ENCODE measurements around the gene PARD3B. TPM values are rescaled to one million over a fixed set of nuclear protein-coding genes. Genes with fewer than 3 reads are reported as not detected.

Gene PARD3B
- total RNA-seq, 1 donor from 2014 or later: 23.8 TPM

GRCh38 chr2:204984518-204984917 lies 439.2 kb downstream of the PARD3B start:
- ATAC-seq (no peak), DNase-seq (no peak)
- Histone ChIP-seq H3K9me3 (no peaks in the 10 kb centered on the region), H3K27me3 (ENCODE audit: low read depth) (no peaks in the 10 kb centered on the region), H3K27ac (no peak overlapping the region), H3K4me1 (no peaks in the 10 kb centered on the region), H3K36me3 (no peaks in the 10 kb centered on the region), H3K4me3 (no peak overlapping the region)
- intact Hi-C loops (cut with DNase I): no loop called here
- TF ChIP-seq, protein P1, sequence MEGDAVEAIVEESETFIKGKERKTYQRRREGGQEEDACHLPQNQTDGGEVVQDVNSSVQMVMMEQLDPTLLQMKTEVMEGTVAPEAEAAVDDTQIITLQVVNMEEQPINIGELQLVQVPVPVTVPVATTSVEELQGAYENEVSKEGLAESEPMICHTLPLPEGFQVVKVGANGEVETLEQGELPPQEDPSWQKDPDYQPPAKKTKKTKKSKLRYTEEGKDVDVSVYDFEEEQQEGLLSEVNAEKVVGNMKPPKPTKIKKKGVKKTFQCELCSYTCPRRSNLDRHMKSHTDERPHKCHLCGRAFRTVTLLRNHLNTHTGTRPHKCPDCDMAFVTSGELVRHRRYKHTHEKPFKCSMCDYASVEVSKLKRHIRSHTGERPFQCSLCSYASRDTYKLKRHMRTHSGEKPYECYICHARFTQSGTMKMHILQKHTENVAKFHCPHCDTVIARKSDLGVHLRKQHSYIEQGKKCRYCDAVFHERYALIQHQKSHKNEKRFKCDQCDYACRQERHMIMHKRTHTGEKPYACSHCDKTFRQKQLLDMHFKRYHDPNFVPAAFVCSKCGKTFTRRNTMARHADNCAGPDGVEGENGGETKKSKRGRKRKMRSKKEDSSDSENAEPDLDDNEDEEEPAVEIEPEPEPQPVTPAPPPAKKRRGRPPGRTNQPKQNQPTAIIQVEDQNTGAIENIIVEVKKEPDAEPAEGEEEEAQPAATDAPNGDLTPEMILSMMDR (IDR thresholded peaks at IDR 0.05): no peak

DNA sequence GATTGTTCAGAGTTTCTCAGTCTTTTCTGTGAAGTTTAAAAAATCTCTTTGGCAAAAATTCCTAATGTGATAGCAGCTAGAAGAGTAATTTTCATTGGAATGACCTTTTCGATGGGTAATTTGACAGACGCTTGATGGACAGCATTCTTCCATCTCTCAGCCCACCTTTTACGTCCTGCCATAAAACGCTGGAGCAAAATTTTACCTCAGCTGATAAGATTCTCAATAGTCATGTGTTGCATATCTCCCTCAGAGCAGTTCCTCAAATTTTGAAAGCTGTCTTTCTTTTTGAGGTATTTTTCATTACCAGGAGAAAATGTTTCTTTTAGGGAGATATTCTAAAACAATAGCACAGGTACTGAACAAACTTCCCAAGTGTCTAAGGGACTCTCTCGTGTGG lies 441.4 kb downstream of the PARD3B start:
- Histone ChIP-seq H3K4me3 (no peak overlapping the region), H3K9me3 (no peaks in the 10 kb centered on the region), H3K36me3 (no peaks in the 10 kb centered on the region), H3K4me1 (no peaks in the 10 kb centered on the region), H3K27me3 (ENCODE audit: low read depth) (no peaks in the 10 kb centered on the region), H3K27ac (no peak overlapping the region)
- TF ChIP-seq, protein P1 (IDR thresholded peaks at IDR 0.05): no peak
- no peak for DNase-seq
- no peak for ATAC-seq
- intact Hi-C loops (cut with DNase I): no loop called here

DNA sequence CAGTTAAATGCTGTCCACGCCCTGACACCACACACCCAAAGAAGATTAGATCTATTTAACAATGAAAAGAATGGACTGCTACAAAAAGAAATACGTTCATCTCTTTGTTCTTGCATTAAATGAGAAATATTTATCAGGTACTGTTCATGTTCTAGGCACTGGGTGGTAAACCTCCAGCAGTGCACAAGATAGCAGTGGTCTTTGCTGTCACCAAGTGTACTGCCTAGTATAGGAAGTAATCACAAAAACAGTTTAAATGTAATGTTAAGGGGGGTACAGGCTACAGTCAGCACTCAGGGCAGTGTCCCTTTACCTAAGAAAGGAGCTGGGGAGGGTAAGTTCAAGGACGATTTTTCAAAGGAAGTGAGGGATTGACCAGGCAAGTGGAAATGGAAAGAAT lies 443.6 kb downstream of the PARD3B start:
- ATAC-seq: no peak
- H3K36me3 ChIP-seq: no peaks in the 10 kb centered on the region
- intact Hi-C loops (cut with DNase I): no loop called here
- no peaks in the 10 kb centered on the region for H3K9me3 ChIP-seq
- H3K4me1 ChIP-seq: no peaks in the 10 kb centered on the region
- H3K27ac ChIP-seq: no peak overlapping the region
- H3K27me3 ChIP-seq (ENCODE audit: low read depth): no peaks in the 10 kb centered on the region
- DNase-seq: no peak
- TF ChIP-seq, protein P1 (IDR thresholded peaks at IDR 0.05): no peak
- H3K4me3 ChIP-seq: no peak overlapping the region

DNA sequence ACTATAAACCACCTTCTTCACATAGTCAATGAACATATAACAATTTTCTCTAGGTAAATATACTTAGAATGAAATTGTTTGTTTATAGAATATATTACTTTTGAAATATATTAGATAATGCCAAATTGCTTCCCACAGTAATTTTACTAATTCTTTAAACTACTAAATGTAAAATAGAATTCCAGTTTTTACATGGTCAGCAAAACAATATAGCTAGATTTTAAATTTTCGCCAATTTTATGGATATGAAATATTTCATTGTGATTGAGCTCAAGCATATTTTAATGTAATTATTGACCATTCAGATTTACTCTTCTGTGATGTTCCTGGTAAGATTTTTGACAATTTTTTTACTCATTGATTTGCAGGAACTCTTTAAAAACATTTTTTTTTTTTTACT lies 444.6 kb downstream of the PARD3B start:
- Histone ChIP-seq H3K36me3 (no peaks in the 10 kb centered on the region), H3K9me3 (no peaks in the 10 kb centered on the region), H3K27ac (no peak overlapping the region), H3K4me1 (no peaks in the 10 kb centered on the region), H3K27me3 (ENCODE audit: low read depth) (no peaks in the 10 kb centered on the region), H3K4me3 (no peak overlapping the region)
- intact Hi-C loops (cut with DNase I): no loop called here
- DNase-seq (no peak), ATAC-seq (no peak)
- TF ChIP-seq, protein P1 (IDR thresholded peaks at IDR 0.05): no peak

DNA sequence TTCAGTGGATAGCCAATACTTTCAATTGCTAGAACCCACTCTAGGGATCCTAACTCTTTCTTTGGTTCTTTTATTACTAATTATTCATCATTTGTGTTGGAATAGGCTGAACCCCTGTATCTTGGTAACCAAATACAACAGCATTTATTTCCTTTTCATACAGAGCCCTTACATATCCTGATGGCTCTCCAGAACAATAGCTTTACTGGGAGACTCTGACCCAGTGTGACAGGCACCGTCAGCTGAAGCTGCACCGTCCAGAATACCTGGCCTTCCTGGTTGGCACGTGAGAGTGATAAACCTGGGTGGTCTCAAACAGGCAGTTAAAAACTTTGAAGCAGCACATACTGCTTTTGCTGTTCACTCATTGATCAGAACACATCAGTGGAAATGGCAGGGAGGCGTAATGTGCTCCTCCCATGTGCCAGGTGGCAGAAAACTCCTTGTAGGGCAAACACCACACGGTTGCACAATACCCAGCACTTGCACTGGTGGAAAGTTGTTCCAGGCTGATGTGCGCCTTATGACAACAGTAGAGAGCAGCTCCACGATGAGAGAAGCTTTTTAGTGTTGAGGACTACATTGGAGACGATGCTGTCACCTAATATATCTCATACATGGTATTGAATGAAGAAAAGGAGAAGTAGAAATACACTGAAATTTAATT lies 456.2 kb downstream of the PARD3B start:
- H3K27ac ChIP-seq: no peak overlapping the region
- no peak overlapping the region for H3K4me3 ChIP-seq
- DNase-seq (no peak), ATAC-seq (no peak)
- TF ChIP-seq, protein P1 (IDR thresholded peaks at IDR 0.05): no peak
- no peaks in the 10 kb centered on the region for H3K9me3 ChIP-seq
- H3K27me3 ChIP-seq (ENCODE audit: low read depth): no peaks in the 10 kb centered on the region
- intact Hi-C loops (cut with DNase I): no loop called here
- H3K36me3 ChIP-seq: no peaks in the 10 kb centered on the region
- H3K4me1 ChIP-seq: no peaks in the 10 kb centered on the region

All from lower lobe of right lung (tissue), 2 donors.